ENCODE measurements around the gene TMEM54. TPM values are rescaled to one million over a fixed set of nuclear protein-coding genes. Genes with fewer than 3 reads are reported as not detected.

The TMEM54 gene
- total and polyA plus RNA-seq, 2 donors (not counting 1 experiment from before 2014, with no cell fraction given), result 0.13 TPM; not detected in 1

DNA sequence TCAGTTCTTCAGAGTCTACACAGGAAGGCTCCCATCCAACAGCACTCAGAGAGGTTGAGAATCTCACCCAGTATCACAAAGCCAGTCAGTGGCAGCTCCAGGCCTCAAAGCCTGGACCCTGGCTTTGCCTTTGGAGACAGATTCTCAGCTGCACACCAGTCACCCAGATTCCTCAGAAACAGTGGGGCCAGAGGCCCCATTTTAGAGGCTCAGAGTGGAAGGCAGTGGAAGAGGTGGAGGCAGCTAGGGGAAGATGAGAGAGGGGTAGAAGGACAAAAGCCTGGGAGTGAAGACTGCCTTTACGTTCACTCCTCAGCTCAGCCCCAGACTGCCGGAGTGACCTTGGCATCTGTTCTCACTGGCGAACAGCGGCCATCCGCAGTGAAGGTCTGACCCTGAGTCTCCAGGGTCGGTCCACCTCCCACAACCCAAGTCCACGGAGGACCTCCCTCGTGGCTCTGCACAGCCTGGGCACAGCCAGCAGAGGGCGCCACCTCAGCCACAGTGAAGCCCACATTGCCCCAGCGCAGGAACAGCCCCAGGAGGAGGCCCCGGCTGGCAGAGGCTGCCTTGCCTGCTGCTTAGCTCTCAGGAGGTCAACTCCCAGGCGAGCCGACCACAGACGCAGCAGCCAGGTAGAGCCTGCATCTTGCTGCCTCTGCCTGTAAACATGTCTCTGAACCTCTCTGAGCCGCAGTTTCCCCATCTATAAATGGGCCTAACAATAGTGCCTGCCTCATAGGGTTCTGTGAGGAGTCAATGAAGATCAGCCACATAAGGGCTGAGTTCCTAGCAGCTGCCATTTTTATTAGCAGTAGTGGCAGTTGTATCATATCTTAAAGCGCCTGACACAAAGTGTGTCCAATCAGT is 24.6 kb downstream of the TMEM54 start:
- TF ChIP-seq EZH2 (IDR thresholded peaks at IDR 0.05; ENCODE audit: borderline replicate concordance, insufficient read depth, low read depth, low read length, poor library complexity, severe bottlenecking), result no peak
- TF ChIP-seq, protein P1, sequence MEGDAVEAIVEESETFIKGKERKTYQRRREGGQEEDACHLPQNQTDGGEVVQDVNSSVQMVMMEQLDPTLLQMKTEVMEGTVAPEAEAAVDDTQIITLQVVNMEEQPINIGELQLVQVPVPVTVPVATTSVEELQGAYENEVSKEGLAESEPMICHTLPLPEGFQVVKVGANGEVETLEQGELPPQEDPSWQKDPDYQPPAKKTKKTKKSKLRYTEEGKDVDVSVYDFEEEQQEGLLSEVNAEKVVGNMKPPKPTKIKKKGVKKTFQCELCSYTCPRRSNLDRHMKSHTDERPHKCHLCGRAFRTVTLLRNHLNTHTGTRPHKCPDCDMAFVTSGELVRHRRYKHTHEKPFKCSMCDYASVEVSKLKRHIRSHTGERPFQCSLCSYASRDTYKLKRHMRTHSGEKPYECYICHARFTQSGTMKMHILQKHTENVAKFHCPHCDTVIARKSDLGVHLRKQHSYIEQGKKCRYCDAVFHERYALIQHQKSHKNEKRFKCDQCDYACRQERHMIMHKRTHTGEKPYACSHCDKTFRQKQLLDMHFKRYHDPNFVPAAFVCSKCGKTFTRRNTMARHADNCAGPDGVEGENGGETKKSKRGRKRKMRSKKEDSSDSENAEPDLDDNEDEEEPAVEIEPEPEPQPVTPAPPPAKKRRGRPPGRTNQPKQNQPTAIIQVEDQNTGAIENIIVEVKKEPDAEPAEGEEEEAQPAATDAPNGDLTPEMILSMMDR (IDR thresholded peaks at IDR 0.05), result peak; percentile 82
- Mint-ChIP-seq H3K27me3 (peaks cover 38% of the 10 kb centered on the region), H3K27ac (no peak overlapping the region), H3K4me3 (no peak overlapping the region), H3K9me3 (ENCODE audit: insufficient read depth) (no peaks in the 10 kb centered on the region), H3K4me1 (peaks cover 23% of the 10 kb centered on the region)
- Histone ChIP-seq H3K27ac (ENCODE audit: low read length in 2 of 2) (no peak overlapping the region), H3K4me3 (ENCODE audit: control extremely low read depth in 1 of 5, extremely low read depth in 1 of 5, insufficient read depth in 1 of 5, low read depth in 2 of 5, low read length in 4 of 5) (no peak overlapping the region), H4K20me1 (ENCODE audit: control insufficient read depth, insufficient read depth, low read length, poor library complexity, severe bottlenecking) (no peaks in the 10 kb centered on the region), H3K79me2 (ENCODE audit: control insufficient read depth, insufficient read depth, low read length) (no peaks in the 10 kb centered on the region), H3K9me3 (ENCODE audit: control extremely low read depth in 1 of 3, control insufficient read depth in 2 of 3, insufficient read depth in 1 of 3, low read length in 2 of 3) (no peaks in the 10 kb centered on the region), H3K36me3 (replicated peaks in 1 of 2; ENCODE audit: control extremely low read depth in 1 of 2, control insufficient read depth in 1 of 2, extremely low read depth in 1 of 2, insufficient read depth in 2 of 2, low read length in 1 of 2) (no peaks in the 10 kb centered on the region), H3K4me1 (ENCODE audit: control insufficient read depth in 2 of 2, insufficient read depth in 2 of 2, low read length in 2 of 2) (peaks cover 14 to 26% of the 10 kb centered on the region in 2 donors), H3K4me2 (replicated peaks; ENCODE audit: low read depth, low read length, poor library complexity, severe bottlenecking) (peak overlapping the region; percentile 22), H3K27me3 (replicated peaks in 1 of 4; ENCODE audit: control extremely low read depth in 1 of 4, control insufficient read depth in 3 of 4, insufficient read depth in 4 of 4, low read length in 3 of 4) (peaks cover 0 to 50% (median 12%) of the 10 kb centered on the region in 4 experiments), H2AFZ (ENCODE audit: insufficient read depth, low read depth, low read length, poor library complexity, severe bottlenecking) (peak overlapping the region; percentile 28), H3K9ac (ENCODE audit: low read length) (no peak overlapping the region)
- 36% methylated on average over 16 of the region's 16 CpGs for WGBS (ENCODE audit: insufficient coverage)
- DNase-seq, result peak; percentile 67
- CTCF ChIA-PET, result interaction anchor here (0.6 to 3.5 kb wide), 16 partner anchors 10 to 736 kb away, joined by 3 to 44 read pairs (median 4); partner anchors contain the start of gene HPCA
- POLR2A ChIA-PET, result interaction anchor here (0.6 kb wide), 1 partner anchor 84 kb away, joined by 3 read pairs; no protein-coding TSS in a partner anchor
- peak; percentile 48 for ATAC-seq (ENCODE audit: low read depth)
- intact Hi-C loops (cut with micrococcal nuclease), result loop anchor here (10.0 kb wide), 1 partner anchor 52 kb away; no protein-coding TSS in a partner anchor
